ENCODE measurements around the gene EVI5L.
A peak's percentile ranks its signal among the peaks of the same experiment; 100 is the strongest.

EVI5L gene

DNA sequence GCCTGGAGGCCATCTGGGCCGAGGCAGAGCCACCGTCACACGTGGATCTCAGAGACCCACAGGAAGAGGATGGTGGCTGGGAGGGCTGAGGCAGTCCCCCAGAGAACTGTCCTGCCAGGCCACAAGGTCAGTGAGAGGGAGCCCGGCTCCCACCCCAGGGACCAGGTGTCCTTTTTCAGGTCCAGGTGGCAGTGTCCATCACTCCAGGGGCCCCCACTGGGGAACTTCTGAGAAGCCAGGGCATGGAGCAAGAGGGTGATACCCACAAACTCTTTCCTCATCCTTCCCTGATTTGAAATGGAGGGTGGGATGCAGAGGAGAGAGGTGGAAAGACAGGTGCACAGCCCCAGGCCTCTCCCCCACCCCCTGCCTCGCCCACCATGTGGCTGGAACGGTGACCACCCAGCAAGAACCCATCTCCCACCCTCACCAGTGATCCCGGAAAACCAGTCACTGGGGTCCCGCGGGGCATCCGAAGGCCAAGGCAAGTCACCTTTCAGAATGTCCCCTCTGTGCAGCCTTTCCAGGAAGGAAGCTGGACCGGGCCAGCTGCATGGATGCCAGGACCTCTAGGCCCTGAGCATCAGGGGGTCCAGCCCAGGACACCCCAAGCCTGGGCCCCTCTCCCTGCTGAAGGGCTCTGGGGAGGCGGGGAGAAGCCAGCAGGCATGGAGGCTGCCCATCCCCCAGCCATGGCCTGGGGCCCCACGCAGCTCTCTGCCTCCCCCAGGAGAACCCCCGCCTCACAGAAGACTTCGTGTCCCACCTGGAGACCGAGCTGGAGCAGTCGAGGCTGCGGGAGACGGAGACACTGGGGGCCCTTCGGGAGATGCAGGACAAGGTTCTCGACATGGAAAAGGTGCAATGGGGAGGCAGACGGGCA, 30.1 kb downstream of the EVI5L start:
- DNase-seq (ENCODE audit: low read depth in 2 of 2): no peak

DNA sequence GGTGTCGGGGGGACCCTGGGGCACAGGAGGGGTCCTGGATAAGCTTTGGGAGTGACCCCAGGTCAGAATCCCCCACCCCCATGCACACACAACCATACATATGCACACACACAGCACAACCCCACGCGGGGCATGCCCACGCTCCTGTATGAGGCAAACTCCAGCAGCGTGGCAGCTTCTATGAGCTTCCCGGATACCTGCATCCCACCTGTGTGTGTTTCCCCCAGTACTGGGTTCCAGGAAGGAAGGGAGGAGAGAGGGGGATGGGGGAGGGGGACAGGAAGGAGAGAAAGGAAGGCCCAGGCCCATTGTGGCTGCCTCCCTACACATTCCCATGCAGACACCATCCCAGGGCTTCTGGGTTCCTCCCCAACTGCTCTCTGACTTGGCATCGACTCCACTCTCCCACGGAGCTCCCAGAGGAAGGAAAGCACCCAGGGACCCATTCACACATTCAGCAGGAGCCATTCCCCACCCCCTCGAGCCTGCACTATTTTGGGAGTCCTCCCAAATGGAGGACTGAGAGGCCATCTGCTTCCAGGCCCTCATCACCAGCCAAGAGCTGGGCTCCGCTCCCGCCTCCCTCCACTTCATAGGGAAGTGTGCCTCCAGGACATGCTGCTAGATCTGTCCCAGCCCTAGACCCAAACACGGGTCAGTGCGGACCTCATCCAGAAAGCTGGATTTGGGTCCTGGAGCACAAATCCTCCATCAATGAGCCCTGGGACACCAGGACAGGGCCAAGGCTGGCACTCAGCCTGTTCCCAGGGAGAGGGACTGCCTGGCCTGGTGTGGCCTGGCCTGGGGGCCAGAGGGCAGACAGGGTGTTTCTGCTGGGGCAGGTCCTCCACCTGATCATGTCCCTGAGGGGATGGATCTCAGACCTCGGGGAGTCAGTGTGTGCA, 30.9 kb downstream of the EVI5L start:
- DNase-seq (ENCODE audit: low read depth in 2 of 2): no peak

GRCh38 chr19:7861619-7862412, 31.8 kb downstream of the EVI5L start:
- DNase-seq (ENCODE audit: low read depth in 2 of 2): no peak

GRCh38 chr19:7862413-7862951, 32.5 kb downstream of the EVI5L start:
- DNase-seq (ENCODE audit: low read depth in 2 of 2): peak; percentile 29 to 32

DNA sequence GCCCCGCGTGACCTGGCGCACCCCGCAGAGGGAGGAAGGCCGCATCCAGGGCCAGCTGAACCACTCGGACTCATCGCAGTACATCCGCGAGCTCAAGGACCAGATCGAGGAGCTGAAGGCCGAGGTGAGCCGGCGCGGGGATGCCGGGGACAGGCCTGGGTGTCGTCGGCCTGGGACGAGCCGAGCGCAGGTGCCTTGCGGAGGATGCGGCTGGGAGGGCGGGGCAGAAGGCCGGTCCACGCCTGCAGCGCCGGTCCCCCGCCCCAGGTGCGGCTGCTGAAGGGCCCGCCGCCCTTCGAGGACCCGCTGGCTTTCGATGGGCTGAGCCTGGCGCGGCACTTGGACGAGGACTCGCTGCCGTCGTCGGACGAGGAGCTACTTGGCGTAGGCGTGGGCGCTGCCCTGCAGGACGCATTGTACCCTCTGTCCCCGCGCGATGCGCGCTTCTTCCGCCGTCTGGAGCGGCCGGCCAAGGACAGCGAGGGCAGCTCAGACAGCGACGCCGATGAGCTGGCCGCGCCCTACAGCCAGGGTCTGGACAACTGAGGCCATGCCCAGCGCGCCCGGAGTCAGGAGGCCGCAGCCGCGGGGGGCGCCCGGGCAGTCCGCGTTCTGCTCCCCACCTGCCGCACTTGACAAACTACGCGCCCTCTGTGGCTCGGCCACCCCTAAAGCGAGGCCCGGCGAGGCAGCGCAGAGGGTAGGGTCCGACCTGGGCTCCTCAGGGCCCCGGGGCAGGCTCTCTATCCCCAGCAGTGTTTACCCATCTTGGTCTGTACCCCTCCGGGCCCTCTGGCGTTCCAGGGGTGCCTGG, 33.3 kb downstream of the EVI5L start:
- no peak for DNase-seq (ENCODE audit: low read depth in 2 of 2)

DNA sequence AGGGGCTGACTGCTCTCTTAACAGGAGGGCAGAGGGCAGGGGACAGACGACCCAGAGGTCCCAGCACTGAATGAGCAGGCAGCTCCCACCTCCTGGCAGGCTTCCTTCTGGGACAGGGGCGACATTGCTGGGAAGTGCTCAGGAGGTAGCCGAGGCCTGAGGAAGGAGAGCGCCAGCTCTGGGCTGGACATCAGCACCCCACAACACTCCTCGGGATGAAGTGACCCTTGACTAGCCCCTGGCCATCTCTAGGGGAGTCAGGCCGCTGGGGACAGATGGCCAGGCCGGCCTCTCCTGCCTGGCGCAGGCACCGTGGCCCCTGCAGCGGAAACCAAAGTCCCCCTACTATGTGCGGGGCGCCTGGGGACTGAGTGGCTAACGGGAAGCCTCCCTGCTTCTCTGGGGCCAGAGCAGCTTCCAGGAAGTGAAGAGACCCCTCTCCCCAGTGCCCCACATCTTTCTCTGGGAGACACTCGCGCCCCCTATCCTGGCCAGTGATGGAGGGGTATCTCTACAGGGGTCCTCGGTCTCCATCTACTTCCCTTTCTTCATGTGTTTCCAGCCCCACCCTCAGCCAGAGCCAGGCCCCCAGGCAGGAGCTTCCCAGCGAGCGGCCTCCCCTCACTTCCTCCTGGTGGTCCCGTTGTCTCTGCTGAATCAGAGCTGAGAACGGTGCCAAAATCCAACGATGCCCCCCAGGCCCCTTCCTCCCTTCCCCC, 34.1 kb downstream of the EVI5L start:
- no peak for DNase-seq (ENCODE audit: low read depth in 2 of 2)

- no peak for DNase-seq (ENCODE audit: low read depth in 2 of 2)
Observed at GRCh38 chr19:7864690-7865074, 34.7 kb downstream of the EVI5L start.

GRCh38 chr19:7865262-7865911, 35.4 kb downstream of the EVI5L start:
- no peak for DNase-seq (ENCODE audit: low read depth in 2 of 2)

DNA sequence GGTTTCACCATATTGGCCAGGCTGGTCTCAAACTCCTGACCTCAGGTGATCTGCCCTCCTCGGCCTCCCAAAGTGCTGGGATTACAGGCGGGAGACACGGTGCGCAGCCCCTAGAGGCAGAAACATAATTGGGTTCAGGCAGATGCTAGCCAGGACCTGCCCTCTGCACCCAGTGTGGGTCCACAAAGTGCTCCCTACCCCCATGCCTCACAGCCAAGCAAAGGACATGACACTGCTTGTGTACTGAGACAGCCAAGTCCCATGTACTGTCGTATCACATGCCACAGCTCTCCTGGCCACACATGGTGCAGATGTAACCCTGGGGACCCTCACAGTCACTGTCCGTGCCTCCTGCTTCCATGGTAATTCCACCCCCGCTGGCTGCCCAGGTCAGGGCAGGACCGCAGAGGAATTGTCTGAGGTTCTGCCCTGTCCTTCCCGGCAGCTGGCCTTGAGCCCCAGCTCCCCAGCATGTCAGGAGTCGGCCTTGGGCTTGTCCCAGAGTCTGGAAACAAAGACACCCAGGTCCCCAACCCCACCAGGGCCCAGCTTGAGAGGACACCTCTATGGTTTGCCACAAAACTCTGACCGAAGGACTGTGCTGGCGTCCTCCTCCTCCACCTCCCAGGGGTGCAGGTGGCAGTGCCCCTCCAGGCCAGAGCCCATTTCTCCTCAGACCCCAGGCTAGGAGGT, 36.5 kb downstream of the EVI5L start:
- DNase-seq (ENCODE audit: low read depth in 2 of 2): no peak

DNA sequence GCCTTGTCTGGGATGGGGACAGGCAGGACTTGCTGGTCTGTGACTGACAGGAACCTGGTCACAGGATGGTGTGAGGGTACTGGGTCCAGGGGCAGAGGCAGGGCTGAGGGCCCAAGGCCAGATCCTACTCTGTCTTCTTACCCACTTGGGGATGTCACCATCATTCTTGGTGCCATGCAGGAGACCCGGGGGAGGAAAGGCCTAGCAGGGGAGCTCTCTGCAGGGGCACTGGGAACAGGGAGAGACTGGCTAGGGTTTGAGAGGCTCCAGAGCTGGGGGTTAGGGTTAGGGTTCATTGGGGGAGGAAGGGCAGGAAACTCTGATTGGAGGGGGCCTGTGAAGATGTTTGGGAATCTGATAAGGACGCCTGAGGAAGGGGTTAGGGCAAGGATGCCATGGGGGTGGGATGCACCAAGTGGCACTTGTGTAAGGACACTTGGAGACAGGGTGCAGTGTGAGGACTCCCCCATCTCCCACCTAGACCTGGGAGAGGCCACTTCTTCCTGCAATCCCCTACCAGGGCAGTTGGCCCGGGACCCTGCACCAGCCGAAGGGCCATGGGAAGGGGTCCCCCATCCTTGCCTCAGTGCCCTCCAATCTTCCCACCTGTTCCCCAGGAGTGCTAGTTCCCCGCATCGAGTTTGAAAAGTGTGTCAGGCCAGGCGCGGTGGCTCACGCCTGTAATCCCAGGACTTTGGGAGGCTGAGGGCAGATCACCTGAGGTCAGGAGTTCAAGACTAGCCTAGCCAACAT, 37.2 kb downstream of the EVI5L start:
- DNase-seq (ENCODE audit: low read depth in 2 of 2): no peak

GRCh38 chr19:7868326-7868670, 38.3 kb downstream of the EVI5L start:
- no peak for DNase-seq (ENCODE audit: low read depth in 2 of 2)

GRCh38 chr19:7868671-7869452, 38.8 kb downstream of the EVI5L start:
- peak; percentile 58 to 61 for DNase-seq (ENCODE audit: low read depth in 2 of 2)

GRCh38 chr19:7869453-7869909, 39.5 kb downstream of the EVI5L start:
- peak; percentile 47 to 71 for DNase-seq (ENCODE audit: low read depth in 2 of 2)

DNA sequence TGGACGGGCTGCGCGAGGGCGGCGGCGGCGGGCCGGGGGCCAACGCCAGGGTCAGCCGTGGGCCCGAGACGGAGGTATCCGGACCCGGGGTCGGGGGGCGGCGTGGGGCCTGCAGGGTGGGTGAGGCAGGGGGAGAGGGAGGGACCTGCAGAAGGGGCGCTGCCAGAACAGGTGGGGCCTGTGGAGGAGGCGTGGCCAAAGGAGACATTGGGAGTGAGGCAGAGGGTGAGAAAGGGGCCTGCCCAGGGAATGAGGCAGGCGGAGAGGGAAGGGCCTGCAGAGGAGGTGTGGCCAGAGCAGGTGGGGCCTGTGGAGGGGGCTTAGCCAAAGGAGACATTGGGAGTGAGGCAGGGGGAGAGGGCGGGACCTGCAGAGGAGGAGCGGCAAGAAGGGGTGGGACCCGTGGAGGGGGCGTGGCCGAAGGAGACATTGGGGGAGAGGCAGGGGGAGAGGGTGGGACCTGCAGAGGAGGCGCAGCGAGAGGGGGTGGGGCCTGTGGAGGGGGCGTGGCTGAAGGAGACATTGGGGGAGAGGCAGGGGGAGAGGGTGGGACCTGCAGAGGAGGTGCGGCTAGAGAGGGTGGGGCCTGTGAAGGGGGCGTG, 40.0 kb downstream of the EVI5L start:
- no peak for DNase-seq (ENCODE audit: low read depth in 2 of 2)

DNA sequence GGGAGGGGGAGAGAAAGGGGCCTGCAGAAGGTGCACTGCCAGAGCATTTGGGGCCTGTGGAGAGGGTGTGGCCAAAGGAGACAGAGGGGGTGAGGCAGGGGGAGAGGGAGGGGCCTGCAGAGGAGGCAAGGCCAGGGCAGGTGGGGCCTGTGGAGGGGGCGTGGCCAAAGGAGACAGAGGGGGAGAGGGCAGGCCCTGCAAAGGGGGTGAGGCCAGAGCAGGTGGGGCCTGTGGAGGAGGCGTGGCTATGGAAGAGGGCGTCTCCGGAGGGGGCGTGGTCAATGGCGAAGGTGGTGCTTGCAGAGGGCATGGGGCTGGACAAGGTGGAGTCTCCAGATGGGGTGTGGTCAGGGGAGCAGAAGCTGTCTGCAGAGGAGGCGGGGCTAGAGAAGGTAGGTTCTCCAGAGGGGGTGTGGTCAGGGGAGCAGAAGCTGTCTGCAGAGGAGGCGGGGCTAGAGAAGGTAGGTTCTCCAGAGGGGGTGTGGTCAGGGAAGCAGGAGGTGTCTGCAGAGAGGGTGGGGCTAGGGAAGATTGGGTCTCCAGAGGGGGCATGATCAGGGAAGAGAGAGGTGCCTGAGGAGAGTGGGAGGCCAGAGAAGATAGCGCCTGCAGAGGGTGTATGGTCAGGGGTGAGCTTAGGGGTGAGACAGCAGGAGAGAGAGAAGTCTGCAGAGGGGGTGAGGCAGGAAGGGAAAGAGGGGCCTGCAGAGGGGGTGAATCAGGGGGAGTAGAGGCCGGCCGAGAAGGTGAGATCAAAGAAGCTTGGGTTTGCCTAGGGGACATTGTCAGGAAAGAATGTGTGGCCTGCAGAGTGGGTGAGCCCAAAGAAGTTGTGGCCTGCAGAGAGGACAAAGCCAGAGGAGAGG, 40.8 kb downstream of the EVI5L start:
- no peak for DNase-seq (ENCODE audit: low read depth in 2 of 2)
